EH (cell line): ENCODE results near the gene HRH1.
A peak's percentile ranks its signal among the peaks of the same experiment; 100 is the strongest.
"Not testable (repeated sequence)": the region's sequence is repeated elsewhere in the genome, so short reads cannot be mapped to it uniquely, and the experiment has no call there.

Experiments used
- DNase-seq: peaks from one replicate; pipeline ENCODE4 v3.0.0-alpha.2; 2015; ENCODE audit warnings: low read depth

Gene HRH1

GRCh38 chr3:11143476-11143875 lies 10.8 kb upstream of the HRH1 start:
- DNase-seq, result peak; percentile 40

DNA sequence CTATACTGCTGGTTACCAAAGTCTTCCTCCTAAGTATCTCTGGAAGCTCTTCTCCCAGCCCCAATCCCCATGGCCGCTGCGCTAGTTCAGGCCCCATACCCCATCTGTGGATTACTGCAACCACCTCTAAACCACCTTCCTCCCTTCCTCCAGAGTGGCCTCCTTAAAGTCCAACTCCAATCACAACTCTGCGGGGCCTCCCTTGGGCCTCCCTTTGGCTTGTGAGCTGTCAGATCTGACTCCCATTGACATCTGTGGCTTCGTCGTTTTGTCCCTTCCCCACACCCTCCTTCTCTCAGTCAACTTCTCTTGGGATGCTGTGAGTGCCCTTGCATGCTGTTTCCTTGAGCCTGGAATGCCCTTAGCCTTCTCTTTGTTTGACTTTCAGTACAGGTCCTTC lies 9.3 kb upstream of the HRH1 start:
- DNase-seq, result no peak

DNA sequence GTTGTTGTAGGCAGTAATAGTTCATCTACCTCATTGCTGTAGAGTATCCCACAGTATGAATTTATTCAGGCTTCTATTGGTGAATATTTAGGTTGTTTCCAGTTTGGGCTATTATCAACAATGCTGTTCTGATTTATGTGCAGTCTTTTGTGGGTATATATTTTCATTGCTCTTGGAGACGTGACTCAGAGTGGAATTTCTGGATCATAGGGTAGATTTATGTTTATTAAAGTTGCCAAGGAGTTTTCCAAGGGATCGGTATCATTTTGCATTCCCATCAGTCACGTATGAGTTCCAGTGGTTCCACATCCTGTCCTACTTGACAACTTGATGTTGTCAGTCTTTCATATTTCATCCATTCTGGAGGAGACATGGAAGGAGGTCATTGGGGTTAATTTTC lies 8.4 kb upstream of the HRH1 start:
- peak; percentile 96 for DNase-seq

DNA sequence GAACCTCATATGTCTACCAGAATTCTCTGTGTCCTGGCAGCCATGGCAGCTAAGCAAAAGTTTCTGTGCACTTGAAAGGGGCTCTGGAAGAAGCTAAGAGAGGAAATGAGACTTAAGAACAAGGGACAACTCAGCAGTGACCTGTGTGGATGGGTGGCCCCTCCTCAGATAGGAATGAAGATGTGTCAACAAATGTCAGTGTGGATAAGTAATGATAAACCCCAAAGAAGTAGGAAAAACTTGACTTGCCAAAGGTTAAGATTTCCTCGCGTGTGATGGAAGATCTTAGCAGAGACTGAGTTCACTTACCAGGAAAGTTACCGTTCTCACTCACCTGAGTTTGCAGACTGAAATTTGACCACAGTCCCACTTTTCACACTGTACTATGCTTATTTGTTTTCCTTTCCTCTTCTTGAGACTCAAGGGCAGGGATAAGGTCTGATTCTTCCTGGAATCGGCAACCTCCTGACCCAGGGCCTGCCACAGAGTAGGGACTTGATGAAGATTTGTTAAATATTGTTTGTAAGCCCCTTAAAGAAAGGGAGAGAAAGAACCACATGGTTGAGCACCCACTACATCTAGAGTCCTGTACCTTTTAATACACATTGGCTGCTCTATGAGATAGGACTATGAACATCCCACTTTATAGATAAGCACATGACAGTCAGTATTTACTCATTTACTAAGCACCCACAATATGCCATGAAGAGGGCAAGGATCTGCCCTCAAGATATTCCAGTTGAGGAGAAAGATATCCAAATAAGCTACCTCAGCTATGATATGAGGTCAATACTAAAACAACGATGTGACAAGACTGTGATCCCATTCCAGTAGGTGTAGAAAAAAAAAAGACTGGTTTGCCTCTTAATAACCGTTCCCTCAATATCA lies 7.3 kb upstream of the HRH1 start:
- DNase-seq, result peak; percentile 32

DNA sequence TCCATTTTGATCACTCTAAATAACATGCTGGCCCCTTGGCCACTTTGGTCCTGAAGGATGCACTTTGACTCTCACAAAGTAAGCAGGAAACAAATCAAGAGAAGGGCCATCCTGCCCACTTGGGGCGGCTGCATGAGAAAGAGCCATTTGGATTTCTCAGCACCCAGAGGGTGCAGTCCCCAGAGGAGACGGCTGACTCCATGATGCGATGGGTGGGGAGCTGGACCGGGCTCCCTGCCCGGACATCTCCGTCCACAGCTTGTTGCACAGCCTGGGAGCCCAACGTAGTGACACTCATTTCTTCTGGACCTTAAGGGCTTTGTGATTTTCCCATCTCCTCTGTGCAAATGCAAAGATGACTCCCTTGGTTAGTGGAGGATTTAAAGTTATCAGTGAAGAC lies 4.0 kb upstream of the HRH1 start:
- no peak for DNase-seq

GRCh38 chr3:11152301-11152700 lies 2.0 kb upstream of the HRH1 start:
- no peak for DNase-seq

GRCh38 chr3:11154953-11155325 lies 646 bp downstream of the HRH1 start:
- no peak for DNase-seq

DNA sequence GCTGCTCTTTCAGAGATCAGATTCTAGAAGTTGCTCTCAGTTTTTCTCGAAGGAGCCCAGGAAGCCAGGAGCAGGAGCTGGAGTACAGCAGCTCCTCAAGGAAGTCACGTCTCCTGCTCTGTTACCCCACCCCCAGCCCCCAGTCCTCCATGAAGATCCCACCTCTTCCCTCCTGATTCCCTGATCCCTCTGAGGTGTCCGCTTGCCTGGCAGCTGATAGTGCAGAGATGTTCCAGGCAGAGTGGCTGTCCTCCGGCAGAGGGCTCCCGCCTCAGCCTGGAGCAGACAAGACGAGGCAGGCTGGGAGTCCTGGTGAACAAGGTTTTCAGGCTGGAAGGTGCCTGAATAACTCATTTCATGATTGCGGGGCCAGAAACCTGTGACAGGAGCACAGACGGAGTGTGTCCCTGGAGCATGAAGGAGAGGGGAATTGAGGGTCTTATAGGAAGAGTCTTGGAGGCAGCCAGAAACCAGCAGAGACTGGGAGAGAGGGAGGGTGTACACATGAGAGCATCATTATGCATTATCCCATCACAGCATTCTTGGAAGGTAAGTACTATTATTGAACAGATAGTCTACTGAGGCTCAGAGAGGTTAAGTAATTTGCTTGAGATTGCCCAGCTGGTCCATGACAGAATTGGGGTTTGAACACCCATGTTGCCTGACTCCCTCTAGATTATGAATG lies 1.2 kb downstream of the HRH1 start:
- peak; percentile 89 for DNase-seq

DNA sequence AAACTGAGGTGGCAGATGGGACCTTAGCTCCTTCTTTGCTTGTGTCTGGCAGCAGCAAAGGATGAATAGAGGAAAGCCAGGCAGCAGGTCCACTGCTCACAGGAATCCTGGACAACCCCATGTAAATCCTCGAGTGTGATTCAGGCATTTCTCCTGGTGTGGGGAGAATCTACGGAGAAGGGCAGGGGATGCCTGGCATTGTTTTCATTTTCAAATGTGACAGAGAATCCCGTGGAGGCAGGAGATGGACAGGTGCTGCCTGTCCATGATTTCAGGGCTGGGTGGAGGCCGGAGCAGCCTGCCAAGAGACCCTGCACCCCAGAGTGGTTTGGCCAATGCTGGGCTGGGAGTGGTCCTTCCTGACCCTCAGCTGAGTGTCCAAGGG lies 1.7 kb downstream of the HRH1 start:
- no peak for DNase-seq

DNA sequence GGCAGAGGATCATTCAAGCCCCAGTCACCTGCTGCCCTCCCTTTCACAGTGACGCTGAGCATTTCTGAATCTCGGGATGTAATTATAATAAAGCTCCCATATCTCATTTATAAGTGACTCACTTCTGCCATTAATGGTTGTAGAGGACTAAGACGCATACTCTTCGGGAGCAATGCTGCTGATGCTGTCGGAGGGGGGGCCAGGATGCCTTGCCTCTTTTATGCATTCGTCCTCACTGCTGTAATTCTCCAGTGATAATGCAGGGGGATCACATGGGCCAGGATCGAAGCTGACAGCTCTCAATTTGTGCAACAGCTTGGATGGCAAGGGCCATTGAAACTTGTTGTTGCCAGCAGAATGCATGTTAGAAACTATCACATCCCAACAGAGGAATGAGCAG lies 3.1 kb downstream of the HRH1 start:
- no peak for DNase-seq

GRCh38 chr3:11159421-11159904 lies 5.2 kb downstream of the HRH1 start:
- peak; percentile 88 for DNase-seq

- DNase-seq, result no peak
These were observed 7.4 kb downstream of the HRH1 start for GRCh38 chr3:11161666-11162065.

DNA sequence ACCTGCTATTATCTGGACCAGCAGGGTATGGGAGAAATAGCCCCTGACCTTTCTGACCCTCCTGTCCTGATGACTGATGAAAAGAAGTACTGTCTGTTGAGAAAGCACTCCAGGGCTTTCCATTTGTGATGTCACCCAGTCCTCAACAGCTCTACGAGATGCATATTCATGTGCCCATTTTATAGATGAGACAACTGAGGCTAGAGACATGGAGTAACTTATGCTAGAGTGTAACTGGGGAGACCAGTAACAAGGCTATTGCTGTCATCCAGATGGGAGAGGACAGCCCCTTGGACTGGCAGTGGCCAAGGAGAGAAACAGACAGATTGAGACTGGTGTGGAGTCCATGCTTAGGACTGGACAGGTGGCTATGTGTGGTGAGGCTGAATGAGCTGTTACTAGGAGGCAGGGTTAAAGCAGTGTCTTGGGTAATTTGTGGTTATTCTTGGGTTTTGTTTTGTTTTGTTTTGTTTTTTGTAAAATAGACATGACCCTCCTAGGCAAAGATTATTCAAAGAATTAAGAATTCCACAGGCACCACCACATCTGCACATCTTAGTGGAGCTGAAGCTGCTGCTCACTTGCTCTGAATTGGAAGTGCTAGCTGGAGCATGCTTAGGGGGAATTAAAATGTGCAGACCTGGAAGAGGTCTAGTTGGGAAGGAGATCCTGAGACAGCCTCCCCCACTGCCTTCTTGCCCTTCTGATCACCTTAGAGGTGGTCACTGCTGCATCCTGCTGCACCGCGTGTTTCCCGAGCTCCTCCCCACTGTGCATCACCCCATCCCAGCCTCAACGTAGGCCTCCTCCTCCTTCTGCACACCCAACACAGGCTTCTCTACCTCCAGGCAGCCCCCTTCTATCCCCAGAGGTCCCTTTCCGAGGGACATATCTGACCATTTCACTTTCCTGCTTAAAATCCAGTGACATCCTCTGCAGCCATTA lies 8.4 kb downstream of the HRH1 start:
- DNase-seq, result no peak

DNA sequence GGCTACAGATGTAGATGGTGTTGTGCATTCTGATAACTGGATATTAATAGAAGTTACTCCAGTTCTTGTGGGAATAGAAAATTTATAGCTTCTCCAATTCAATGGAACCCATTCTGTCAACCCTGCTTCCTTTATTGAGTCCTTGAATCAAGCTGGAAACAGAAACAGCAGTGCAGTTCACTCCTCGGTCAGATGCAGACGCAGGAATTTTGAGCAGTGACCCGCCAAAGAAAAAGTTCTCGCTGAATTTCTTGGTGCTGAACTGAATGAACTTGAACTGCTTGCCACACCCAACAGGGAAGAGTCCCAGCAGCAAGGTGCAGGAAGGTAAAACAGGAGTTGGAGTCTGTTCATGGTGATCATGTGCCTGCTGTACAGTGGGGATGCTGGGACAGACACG lies 10.3 kb downstream of the HRH1 start:
- no peak for DNase-seq

DNA sequence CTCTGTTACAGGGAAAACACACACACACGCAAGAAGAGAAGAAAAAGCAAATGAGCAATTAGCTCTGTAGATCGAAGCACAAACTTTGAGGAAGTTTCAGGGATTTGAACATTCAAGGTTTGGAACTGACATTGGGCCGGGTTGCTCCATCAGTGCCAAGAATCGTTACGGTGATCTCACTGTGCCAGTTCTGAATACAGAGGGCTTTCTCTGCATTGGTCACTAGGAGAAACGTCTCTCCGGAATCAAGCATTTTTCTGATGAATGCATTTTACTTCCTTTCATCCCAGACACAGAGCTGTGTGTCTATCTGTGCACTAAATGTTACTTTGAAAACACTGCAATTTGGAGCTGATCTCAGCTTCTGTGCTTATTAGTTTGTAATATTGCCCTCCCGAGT lies 11.2 kb downstream of the HRH1 start:
- no peak for DNase-seq

- DNase-seq, result not testable (repeated sequence)
These were observed 12.6 kb downstream of the HRH1 start for GRCh38 chr3:11166807-11167400.

DNA sequence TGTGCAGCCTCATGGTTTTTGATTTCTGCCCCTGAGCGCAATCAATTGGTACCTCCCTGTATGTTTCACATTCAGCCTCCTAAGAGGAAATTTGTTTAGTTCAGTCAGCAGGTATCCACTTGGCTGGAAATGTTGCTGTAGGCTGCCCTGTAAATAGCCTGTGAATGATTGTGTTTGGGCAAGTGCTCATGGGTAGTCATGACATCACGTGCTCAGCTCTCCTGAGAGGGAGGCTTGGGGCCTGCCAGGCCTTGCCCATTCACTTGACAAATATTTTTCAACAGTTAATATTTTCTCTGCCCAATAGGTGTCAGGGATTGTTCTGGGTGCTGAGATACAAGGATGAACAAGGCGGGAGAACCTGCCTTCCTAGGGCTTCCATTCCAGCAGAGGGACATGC lies 13.3 kb downstream of the HRH1 start:
- DNase-seq, result no peak

GRCh38 chr3:11168406-11168805 lies 14.1 kb downstream of the HRH1 start:
- DNase-seq, result no peak

GRCh38 chr3:11168881-11169805 lies 14.8 kb downstream of the HRH1 start:
- peak; percentile 77 for DNase-seq

DNA sequence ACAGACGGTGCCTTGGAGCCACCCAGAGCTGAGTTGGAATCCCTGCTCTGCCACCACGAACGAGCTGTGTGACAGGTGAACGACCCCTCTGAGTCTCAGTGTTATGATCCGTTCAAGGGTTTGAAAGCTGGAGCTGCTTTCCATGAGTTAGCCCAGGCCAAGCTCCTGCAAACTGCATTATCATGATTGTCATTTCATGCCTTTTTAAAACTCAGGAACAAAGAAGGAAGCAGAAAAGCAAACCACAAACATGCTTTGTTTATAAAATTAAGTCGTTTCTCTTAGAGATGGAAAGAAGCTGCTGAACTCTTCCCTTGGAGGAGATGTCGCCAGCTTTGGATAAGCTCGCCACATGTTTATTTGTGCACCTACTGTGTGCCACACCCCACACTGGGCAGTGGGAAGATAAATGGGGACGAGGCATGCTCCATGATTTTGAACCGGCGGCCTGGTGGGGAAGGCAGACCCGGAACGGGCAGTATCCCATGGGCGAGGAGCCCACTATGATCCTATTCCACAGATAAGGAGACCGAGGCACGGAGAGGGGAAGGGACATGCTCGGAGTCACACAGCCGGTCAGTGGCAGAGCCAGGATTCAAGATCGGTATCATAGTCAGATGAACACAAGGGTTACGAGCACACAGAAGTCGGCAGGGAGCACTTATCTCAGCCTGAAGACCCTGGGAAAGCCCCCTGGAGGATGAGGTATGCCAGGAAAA lies 15.9 kb downstream of the HRH1 start:
- peak; percentile 59 for DNase-seq
